ENCODE measurements around the gene MICAL3.

- no peak for TF ChIP-seq CTCF (IDR thresholded peaks at IDR 0.05)
- no peak for TF ChIP-seq POLR2A (IDR thresholded peaks at IDR 0.05)
Observed at GRCh38 chr22:17778412-17778976, 245.9 kb downstream of the MICAL3 start.

Measured in testis (tissue), 2 donors.